Fibroblast of the aortic adventitia (primary cell): ENCODE data around the gene RIMBP2. TPM values are rescaled to one million over a fixed set of nuclear protein-coding genes. Genes with fewer than 3 reads are reported as not detected.

Source experiments
- DNase-seq: peaks from one replicate; pipeline ENCODE4 v3.0.0-alpha.2; 2010; ENCODE audit warnings: low read depth
- H3K4me3 ChIP-seq: 2 replicates; pipeline ENCODE4 v1.5.1; 2011; ENCODE audit warnings: low read depth, mild to moderate bottlenecking, control low read depth, low read length, moderate library complexity
- CTCF ChIP-seq: IDR thresholded peaks from 2 replicates; pipeline ENCODE4 v1.5.1; 2011; ENCODE audit warnings: mild to moderate bottlenecking, low read length, control low read depth, inconsistent platforms; ENCODE audit not compliant: insufficient read depth
- total RNA-seq: library from RNA; depleted of rRNA; stranded (reverse); fragments of >200 nt; gene quantifications from 2 replicates; pipeline ENCODE4 v1.2.3, GENCODE V29; 2012; ENCODE audit warnings: low replicate concordance

Gene RIMBP2
- total RNA-seq, 1 donor: not detected

- no peak for TF ChIP-seq CTCF
- no peak overlapping the region for H3K4me3 ChIP-seq
- no peak for DNase-seq
Measured at GRCh38 chr12:130625201-130625600, 90.9 kb downstream of the RIMBP2 start.

- no peak overlapping the region for H3K4me3 ChIP-seq
- no peak for DNase-seq
- no peak for TF ChIP-seq CTCF
Measured at GRCh38 chr12:130622803-130623202, 93.3 kb downstream of the RIMBP2 start.

- no peak for TF ChIP-seq CTCF
- no peak overlapping the region for H3K4me3 ChIP-seq
- no peak for DNase-seq
Measured at GRCh38 chr12:130621696-130622298, 94.3 kb downstream of the RIMBP2 start.

GRCh38 chr12:130620756-130621155 is 95.3 kb downstream of the RIMBP2 start:
- TF ChIP-seq CTCF: no peak
- DNase-seq: no peak
- no peak overlapping the region for H3K4me3 ChIP-seq

- H3K4me3 ChIP-seq: no peak overlapping the region
- no peak for TF ChIP-seq CTCF
- no peak for DNase-seq
Measured at GRCh38 chr12:130620281-130620680, 95.8 kb downstream of the RIMBP2 start.

- H3K4me3 ChIP-seq: no peak overlapping the region
- TF ChIP-seq CTCF: no peak
- DNase-seq: no peak
Measured at GRCh38 chr12:130619385-130620001, 96.6 kb downstream of the RIMBP2 start.

GRCh38 chr12:130617219-130617618 is 98.9 kb downstream of the RIMBP2 start:
- DNase-seq: no peak
- no peak overlapping the region for H3K4me3 ChIP-seq
- TF ChIP-seq CTCF: no peak
